HG03565 (cell line): ENCODE data around the gene JPH4.

Experiments used
- ATAC-seq: cut with Tn5 transposase; IDR thresholded peaks from one replicate; pipeline ENCODE4 v1.9.1; 2021; ENCODE audit warnings: mild to moderate bottlenecking, moderate library complexity; ENCODE audit not compliant: unreplicated experiment

The JPH4 gene

DNA sequence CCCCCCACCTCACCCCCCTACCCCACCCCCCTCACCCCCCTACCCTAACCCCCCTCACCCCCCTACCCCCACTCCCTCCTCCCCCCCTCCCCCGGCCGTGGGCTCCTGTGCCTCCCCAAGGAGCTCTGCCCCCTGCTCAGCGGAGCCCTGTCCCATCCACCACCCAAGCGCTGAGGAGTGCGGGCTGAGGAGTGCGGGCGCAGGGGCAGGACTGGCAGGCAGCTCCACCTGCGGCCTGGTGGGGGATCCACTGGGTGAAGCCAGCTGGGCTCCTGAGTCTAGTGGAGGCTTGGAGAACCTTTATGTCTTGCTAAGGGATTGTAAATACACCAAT, 2.3 kb upstream of the JPH4 start:
- no peak for ATAC-seq

DNA sequence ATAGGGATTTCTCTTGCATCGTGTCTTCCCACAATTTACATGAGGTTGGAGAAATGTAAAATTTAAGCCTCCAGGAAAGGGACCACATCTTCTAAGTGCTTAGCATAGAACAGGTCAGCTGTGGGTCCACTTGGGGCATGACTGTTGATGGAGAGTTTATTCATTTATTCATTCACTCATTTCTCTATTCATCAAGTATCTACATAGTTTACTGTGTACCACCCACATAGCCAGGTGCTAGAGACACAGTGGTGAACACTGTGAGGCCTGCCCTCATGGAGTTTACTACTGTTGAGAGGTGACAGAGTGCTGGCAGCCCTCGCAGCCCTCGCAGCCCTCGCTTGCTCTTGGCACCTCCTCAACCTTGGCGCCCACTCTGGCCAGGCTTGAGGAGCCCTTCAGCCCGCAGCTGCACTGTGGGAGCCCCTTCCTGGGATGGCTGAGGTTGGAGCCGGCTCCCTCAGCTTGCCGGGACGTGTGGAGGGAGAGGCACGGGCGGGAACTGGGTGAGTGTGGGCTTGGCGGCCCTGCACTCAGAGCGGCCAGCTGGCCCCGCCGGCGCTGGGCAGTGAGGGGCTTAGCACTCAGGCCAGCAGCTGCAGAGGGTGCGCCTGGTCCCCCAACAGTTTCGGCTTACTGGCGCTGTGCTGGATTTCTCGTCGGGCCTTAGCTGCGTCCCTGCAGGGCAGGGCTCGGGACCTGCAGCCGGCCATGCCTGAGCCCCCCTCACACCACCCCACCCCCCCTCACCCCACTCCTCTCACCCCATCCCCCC, 1.7 kb upstream of the JPH4 start:
- ATAC-seq = no peak

DNA sequence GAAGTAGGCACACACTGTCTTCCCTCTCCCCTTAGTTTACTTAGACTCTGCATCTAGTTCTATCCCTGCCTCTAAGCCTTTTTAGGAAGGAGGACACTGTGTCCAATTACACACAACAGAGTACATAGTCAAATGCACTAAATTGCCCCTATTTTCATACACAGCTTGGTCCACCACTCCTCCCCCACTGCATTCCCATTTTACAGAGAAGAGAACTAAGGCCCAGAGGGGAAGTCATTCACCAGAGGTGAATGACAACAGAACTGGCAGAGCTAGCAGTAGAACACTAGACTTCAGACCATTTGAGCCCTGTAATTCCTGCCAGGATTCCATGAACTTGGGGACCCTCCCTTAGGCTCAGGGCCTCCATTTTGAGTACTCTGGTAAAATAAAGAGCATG, 1.1 kb upstream of the JPH4 start:
- no peak for ATAC-seq

DNA sequence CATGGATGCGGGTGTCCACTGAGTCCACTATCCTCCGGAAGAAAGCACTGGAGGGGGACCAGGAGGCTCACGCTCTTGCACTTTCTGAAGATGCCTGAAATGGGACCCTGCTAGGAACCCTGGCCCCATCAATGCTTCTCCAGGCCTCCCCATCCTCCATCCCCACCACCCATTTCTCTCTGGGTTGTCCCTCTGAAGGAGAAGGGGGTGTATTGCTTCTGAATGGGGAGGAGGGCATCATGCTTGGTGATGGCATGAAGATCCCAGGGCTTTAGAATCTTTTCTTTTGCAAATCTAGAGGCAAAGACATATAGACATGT, 681 bp upstream of the JPH4 start:
- no peak for ATAC-seq

DNA sequence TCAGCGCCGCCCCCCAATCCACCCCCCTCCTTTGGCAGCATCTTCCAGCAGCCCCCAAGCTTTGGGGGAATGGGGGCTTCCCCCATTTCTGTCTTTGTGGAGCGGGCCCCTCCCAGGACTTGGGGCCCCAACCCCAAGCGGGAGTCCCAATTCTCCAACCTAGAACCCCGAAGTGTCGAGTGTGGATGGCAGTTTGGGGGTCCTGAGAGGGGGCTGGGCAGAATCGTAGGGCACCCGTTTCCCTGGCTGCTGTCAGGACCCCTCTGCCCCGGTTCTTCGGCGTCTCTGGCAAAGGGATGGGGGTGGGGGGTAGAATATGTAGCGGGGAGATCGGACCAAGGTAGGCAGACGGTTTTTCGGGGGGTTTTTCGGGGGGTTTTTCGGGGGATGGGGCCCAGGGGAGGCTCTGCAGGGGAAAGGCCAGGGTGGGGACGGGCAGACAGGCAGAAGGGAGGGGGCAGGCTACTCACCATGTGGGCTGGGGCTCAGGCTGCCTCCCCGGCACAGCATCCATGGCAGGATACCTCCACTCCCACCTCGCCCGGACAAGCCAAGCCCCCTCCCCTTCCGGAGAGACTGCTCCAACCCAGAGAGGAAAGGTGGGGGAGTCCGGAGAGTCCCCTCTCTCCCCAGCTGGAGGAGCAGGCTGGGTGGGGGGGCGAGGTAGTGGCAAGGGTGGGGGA, 739 bp downstream of the JPH4 start:
- ATAC-seq = no peak

DNA sequence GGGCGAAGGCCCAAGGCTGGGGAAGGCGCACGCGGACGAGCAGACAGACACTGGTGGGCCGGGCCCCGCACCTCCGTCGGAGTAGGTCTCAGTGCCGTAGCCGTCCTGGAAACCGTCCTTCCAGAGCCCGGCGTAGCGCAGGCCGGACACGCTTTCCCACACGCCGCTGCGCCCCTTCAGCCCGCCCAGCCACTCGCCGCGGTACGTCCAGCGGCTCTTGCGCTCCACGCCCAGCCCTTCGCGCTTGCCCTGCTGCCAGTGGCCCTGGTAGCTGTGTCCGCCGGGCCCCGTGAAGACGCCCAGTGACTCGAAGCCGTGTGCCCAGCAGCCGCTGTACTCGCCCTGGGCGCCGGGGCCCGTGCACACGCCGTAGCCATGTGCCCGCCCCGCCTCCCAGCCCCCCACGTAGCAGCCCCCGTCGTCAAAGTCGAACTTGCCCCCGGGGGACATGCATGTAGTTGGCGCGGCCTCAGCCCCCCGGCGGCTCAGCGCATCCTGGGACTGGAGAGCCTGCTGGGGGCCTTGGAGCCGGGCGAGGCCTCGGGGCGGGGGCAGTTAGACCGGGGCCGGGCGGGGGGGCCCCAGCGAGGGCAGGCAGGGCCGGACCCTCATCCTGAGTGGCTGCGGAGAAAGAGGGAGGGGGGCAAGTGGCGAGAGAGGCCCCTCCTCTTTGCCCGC, 1.4 kb downstream of the JPH4 start:
- no peak for ATAC-seq

DNA sequence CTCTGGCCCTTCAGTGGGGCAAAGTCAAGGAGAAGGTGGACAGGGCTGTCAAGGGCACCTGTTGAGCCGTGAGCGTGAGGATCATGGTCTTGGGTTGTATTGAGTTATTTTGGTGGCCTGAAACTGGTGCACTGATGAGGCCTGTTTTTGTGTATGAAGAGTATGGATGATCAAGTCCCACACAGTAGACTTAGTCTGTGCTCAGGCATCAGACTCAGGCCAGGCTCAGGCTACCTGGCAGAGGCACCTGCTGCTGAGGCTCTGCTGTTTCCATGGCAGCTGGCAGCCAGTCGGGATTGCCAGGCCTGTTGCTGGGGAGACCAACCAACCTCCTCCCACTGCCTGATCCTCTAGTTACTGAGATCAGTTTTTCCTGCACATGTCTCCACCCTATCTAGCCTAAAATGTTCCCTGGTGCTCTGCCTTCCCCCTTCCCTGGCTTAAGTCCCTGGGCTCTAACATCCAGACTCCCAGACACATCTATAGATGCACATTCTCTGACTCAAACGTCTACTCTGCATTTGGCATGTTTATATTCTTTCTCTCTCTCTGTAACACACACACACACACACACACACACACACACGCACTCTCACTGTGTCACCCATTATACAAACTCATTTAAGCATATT, 5.1 kb downstream of the JPH4 start:
- ATAC-seq = no peak

DNA sequence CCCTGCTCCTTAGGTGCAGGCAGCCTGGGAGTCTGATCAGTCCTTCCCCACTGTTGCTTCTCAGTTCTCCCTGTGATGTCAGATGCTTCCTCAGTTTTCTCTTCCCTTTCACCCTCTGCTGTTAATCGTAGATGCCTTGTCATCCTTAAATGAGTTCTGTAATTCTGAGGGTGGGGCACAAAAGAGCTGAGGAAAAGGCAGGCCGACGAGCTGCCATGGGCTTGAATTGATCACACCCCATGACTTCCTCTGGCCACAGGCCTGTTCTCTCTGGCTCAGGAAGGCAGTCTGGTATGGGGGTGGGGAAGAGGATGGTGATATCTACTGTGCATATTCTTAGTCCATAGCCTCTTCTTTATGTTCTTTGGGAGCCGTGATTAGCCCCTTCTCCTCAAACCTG, 5.8 kb downstream of the JPH4 start:
- ATAC-seq = no peak

DNA sequence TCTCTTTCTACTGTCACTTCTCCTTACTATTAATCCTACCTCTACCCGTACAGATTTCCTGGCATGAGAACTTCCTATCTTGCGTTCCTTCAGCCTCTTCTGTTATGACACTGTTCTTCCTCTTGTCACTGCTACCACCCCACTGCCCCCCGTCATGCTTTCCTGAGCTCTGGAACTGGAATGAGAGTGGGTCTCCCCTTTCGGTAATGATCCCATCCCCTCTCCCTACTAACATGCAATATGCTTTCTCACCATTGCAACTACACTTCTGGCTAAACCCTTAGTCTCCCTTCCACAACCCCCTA, 6.1 kb downstream of the JPH4 start:
- ATAC-seq = no peak

DNA sequence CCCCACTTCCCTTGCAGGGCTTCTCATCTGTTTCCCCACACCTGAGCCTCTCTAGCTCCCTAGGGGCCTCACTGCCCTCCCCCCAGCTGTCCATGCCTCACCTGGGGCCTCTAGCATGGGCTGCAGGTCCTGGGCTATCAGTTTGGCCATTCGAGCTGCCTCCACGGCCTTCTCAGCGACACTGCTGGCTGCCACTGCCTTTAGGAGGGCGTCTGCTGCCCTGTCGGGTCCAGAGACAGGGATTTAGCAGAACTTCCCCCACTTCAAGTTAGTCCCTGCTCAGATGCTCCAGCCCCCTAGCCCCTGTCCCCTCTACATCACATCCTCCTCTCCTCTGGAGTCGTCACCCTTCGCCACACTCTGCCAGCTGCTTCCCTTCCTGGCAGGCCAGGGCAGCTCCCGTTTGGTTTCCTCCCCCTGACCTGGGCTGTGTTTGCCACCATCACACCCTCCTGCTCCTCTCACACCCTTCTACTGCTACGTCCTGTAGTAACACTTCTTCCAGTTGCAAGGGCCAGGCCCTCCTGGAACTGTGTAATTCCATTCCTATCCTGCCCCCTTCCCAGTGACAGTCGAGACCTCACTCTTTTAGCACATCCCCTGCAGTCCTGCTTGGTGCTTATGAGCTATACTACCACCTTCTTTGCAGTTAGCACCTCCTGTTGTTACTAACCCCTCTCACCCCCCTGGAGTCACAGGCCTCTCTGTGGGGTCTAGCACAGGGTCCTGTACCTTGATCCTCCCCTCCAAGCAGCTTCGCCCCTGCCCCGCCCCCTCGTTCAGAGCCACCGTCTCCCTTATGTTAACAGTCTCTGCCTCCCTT, 6.7 kb downstream of the JPH4 start:
- ATAC-seq = no peak

DNA sequence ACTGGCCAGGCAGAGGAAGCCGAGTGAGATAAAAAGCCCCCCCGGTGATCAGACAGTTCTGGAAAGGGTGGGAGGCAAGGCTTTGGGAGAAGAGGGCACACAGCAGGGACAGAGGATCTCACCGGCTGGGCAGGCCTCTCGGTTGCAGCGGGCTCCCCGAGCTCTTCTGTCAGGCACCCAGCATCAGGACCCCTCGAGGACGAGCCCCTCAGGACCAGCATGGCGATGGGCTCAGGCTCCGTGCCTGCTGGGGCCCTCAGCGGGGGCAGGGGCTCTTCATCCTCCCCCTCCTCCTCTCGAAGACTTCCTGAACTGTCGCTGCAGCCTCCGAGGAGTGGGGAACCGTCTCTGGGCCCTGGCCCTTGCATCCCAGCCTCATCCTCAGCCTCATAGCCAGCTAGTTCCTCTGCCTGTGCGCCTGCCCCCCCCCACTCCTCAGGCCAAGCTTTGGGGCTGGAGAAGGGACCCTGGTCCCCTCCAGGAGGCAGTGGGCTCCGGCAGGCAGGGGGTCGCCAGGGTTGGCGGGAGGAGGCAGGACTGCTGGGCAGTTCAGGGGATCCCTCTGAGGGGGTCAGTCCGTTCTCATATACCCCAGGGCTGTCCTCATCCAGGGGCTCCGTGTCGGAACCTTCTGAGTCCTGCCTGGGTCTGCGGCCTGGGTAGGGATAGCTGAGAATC, 7.6 kb downstream of the JPH4 start:
- no peak for ATAC-seq

DNA sequence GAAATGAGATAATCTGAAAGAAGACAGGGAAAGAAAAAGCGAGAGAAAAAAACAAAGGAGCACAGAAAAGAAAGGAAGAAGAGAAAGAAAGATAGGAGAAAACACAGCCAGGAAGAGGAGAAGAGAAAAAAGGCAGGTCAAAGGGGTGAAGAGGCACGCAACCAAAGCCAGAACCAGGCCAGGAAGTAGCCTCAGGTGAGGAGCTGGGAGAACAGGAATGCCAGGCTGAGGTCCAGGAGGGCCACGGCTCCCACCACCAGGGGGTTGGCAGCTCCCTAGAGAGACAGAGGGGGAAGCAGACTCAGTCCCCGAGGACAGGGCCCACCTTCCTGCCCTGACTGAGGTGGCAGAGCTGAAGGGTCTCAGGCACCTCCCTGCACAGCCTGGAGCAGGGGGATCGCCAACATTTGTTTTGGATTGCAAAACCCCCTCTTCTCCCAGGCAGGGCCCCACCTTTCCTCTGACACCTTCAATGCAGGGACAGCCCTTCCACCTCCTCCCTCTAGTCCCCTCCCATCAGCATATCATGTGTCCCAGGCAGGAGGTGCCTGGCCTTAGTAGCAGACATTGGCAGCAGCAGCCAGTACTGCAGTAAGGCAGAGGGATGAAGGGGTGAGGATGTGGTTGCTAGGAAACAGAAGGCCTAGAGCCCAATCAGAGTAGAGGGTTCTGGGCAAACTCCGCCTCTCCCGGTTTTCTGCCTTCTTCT, 9.0 kb downstream of the JPH4 start:
- ATAC-seq = no peak

DNA sequence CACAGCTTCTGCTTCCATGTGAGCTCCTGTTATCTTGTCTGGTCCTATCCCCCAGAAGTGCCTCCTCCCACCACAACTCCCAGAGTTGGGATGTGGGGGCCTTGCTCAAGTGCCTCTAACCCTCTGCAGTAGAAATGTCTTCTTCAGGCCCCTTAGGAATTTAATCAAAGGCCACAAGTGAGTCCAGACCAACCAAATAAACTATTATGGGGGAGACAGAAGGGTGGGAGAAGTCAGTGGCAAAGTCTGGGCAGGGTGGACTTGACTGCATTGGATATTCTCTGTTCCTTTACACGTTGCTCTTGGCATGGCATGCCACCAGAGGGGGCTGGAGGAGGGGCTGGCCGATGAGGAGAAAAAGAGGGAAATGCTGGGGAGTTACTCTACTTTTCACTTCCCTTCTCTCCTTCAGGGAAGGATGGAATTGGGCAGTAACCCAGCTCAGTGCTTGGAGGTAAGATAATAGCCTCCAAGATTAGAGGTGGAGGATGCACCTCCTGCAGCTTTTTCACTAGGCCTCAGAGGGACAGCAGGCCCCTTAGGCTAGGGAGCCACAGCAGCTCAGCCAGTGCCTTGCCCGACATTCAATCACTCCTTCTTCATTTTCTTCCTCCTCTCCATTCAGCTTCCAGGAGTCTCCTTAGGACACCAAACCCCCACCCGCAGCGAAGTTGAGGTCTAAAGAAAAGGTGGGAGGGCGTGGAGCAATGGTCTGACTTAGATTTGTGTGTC, 9.8 kb downstream of the JPH4 start:
- ATAC-seq = no peak

DNA sequence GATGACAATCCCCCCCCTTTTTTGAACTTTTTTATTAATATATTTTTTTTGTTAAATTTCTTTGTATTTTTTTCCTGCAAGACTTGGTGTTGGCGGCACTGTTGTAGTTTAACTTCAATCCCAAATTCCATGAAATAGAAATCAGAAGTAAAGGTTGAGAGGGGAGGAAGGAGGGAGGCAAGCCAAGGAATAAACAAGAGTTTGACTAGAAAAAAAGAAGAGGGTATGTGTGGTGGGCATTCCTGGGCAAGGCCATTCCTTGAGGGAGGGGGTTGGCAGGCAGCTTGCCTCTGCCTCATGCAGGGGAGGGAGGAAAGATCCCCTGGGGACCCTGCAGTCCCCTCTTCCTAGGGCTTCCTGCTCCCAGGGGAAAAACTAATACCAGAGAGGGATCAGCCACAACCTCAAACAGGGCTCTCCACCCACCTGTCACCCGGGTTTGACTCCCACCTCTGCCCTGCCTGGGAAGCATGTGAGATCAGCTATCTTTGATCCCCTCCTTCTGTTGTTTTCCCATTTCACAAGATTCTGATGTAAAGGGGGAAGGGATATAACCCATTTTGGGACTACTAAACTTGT, 10.5 kb downstream of the JPH4 start:
- ATAC-seq = no peak

DNA sequence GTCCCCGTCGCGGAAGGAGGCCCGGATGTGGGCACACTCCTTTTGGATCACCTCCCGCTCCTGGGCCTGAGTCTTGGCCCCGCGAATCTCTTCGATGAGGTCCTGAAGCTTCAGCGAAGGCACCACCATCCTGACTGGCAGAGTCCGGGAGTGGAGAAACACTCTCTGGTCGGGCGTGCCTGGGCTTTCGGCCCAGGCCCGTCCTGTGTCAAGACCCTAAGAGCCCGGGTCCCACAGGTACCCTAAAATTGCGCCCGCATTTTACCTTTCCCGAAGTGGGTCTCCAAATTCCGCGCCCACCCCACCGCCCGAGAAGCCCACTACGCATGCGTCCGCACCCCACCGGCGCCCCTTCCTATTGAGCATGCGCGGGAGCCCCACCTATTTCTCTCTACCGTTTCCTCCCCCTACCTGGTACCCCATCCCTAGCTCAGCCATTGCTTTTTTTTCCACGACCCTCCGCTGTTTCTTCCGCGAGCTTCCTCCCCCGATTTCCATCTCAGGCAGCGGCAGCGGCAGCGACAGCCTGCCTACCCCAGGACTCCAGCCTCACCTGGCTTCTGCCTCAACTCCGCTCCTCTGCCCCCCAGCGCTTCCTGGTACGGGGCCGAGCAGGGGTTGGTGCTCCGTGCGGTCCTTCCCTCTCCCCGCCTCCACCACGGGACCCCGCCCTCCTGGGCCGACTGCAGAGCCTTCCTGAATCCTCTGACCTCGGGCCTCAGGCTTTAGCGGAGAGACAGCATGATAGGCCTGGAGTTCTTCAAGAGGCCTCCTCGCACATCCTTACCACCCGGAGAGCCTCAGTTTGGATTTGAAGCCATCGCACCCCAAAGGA, 11.2 kb downstream of the JPH4 start, which contains the start of gene AP1G2:
AP1G2 (minus strand) TSS at position 606 of the 835 bp plus-strand sequence; CDS start at position 129, 477 bp downstream.
- ATAC-seq = peak; percentile 73

DNA sequence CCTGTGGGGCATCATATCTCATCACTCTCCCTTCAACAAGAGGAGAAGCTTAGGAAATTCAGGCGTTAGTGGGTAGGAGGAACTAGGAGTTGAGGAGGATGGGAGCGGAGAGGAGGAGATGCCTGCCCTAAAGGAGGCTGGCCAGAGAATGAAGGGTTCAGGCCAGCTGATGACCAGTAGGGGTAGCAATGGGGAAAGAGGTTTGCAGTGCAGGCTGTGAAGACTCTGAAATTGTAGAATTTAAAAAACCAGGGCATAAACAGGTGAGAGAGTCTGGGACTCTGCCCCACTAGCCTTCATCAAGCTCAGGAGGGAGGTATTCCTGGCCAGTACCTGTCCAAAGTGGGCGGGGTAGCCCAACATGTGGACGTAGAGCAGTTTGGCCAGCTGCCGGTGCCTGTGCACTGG, 11.8 kb downstream of the JPH4 start:
- ATAC-seq = no peak

DNA sequence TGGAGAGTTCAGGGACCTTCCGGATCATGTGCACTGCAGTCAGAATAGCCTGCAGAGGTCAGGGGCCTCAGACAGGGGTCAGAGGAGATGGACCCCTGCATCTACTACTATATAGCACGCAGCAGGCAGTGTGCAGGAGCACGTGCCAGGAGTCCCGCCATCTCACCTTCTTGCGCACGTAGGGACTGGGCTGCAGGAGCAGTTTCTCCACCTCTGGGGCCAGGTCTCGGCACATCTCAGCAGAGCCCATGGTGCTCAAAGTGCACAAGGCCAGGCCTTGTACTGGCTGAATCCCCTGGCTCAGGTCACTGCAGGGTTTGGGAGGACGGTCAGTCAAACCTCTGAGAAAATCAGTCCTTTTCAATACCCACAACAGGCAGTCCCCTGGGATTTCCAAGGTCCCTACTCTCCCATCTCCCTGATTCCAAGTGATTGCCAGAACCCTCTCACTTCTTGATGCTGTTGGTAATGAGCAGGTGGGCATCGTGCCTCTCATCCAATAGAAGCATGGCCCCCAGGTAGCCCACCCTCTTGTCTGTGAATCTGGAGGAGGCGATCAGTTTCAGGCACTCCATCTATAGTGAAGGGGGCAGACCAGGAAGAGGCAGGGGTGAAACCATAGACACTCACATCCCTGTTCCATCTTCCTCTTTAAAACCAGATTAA, 12.3 kb downstream of the JPH4 start:
- ATAC-seq = no peak
